Effector memory CD8-positive, alpha-beta T cell (primary cell): ENCODE measurements around the gene PSPC1.
"Not testable (repeated sequence)": the region's sequence is repeated elsewhere in the genome, so short reads cannot be mapped to it uniquely, and the experiment has no call there.

ENCODE experiments used
- ATAC-seq: fragments of 150-1000 bp; cut with Tn5 transposase; replicated peaks from 2 replicates; pipeline ENCODE4 v1.10.0; 2021; ENCODE audit warnings: mild to moderate bottlenecking, moderate library complexity
- DNase-seq, 3 experiments: peaks; one replicate each; pipeline ENCODE4 v3.0.0; 2021
- H3K27ac Mint-ChIP-seq, 2 donors: one replicate each; pipeline ENCODE4 v1.8.0; 2022; ENCODE audit warnings: mild to moderate bottlenecking in 2 of 2, mixed read lengths in 2 of 2, moderate library complexity in 2 of 2
- H3K27me3 Mint-ChIP-seq, 2 donors: one replicate each; pipeline ENCODE4 v1.8.0; 2022; ENCODE audit warnings: mixed read lengths in 2 of 2
- H3K36me3 Mint-ChIP-seq: one replicate; pipeline ENCODE4 v1.8.0; 2022; ENCODE audit warnings: mild to moderate bottlenecking, moderate library complexity, mixed read lengths; ENCODE audit not compliant: insufficient read depth
- H3K4me1 Mint-ChIP-seq, 2 donors: one replicate each; pipeline ENCODE4 v1.8.0; 2022; ENCODE audit warnings: low read depth in 2 of 2, mixed read lengths in 2 of 2
- H3K4me3 Mint-ChIP-seq, 2 donors: one replicate each; pipeline ENCODE4 v1.8.0; 2022; ENCODE audit warnings: mild to moderate bottlenecking in 2 of 2, mixed read lengths in 2 of 2, moderate library complexity in 2 of 2
- H3K9me3 Mint-ChIP-seq, 2 donors: one replicate each; pipeline ENCODE4 v1.8.0; 2022; ENCODE audit warnings: mixed read lengths in 2 of 2

PSPC1 gene

DNA sequence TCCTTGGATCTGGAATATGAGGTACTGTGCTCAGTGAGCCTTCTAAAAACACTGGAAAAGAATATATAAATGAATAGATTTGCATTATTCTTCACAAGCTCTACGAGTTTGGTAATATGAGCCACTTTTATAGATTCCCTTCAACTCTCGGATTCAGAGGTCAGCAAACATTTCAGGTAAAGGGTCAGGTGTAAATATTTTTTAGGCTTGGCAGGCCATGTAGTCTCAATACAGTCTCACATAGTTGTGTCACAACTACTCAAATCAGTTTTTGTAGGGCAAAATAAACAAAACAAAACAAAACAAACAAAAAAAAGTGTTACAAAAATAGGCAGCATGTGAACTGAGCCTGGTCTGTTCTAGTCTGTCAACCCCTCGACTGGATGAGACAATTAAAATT, 57.4 kb downstream of the PSPC1 start:
- ATAC-seq: no peak
- DNase-seq: no peak
- Mint-ChIP-seq H3K9me3 (no peaks in the 10 kb centered on the region), H3K4me3 (no peak overlapping the region), H3K27me3 (no peaks in the 10 kb centered on the region), H3K4me1 (peaks cover 11 to 39% of the 10 kb centered on the region in 2 donors), H3K27ac (peak overlapping the region; percentile 0 to 85), H3K36me3 (peaks cover 56% of the 10 kb centered on the region)

GRCh38 chr13:19720039-19720438, 62.7 kb downstream of the PSPC1 start:
- Mint-ChIP-seq H3K27me3 (no peaks in the 10 kb centered on the region), H3K4me3 (no peak overlapping the region), H3K36me3 (peaks cover 40% of the 10 kb centered on the region), H3K4me1 (peaks cover 10 to 19% of the 10 kb centered on the region in 2 donors), H3K27ac (no peak overlapping the region), H3K9me3 (no peaks in the 10 kb centered on the region)
- ATAC-seq: no peak
- DNase-seq: no peak

GRCh38 chr13:19713186-19713965, 69.4 kb downstream of the PSPC1 start:
- H3K27ac Mint-ChIP-seq: no peak overlapping the region

DNA sequence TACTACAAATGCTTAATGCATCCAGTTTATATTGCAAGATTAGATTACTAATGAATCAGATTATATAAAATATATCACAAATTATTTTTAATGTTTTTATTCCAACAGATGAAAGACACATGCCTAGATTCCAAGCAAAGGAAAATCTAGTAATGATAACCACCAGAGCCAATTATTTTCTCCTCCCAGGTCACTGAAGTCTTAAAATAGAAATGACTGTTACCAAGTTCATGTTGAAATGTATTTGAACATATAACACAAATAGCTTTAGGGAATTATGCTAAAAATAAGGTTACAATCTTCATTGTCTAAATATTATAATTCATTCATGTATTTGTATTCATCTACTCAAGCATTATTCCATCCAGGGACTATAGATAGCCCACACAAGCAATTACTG, 73.0 kb downstream of the PSPC1 start:
- H3K36me3 Mint-ChIP-seq: peaks cover 37% of the 10 kb centered on the region
- not testable (repeated sequence) for H3K9me3 Mint-ChIP-seq, H3K27ac Mint-ChIP-seq, H3K27me3 Mint-ChIP-seq, DNase-seq, ATAC-seq, H3K4me3 Mint-ChIP-seq
- peaks cover 4 to 22% of the 10 kb centered on the region in 2 donors for H3K4me1 Mint-ChIP-seq

More at GRCh38 chr13:19713186-19713965, 69.4 kb downstream of the PSPC1 start:
- Mint-ChIP-seq H3K4me1 (peaks cover 4 to 15% of the 10 kb centered on the region in 2 donors), H3K27me3 (no peaks in the 10 kb centered on the region), H3K4me3 (no peak overlapping the region), H3K36me3 (peaks cover 37% of the 10 kb centered on the region), H3K9me3 (no peaks in the 10 kb centered on the region)
- DNase-seq (no peak), ATAC-seq (no peak)

GRCh38 chr13:19709039-19709438, 73.7 kb downstream of the PSPC1 start:
- H3K4me3 Mint-ChIP-seq, DNase-seq, H3K9me3 Mint-ChIP-seq, ATAC-seq, H3K27ac Mint-ChIP-seq, H3K27me3 Mint-ChIP-seq: not testable (repeated sequence)
- Mint-ChIP-seq H3K36me3 (peaks cover 31% of the 10 kb centered on the region), H3K4me1 (peaks cover 4 to 21% of the 10 kb centered on the region in 2 donors)

- H3K27ac Mint-ChIP-seq: not testable (repeated sequence)
Measured at GRCh38 chr13:19704256-19704655, 78.5 kb downstream of the PSPC1 start.

GRCh38 chr13:19701619-19702018, 81.1 kb downstream of the PSPC1 start:
- Mint-ChIP-seq H3K36me3 (peaks cover 28% of the 10 kb centered on the region), H3K4me1 (peaks cover 6 to 19% of the 10 kb centered on the region in 2 donors)
- not testable (repeated sequence) for H3K27me3 Mint-ChIP-seq, DNase-seq, H3K4me3 Mint-ChIP-seq, H3K9me3 Mint-ChIP-seq, H3K27ac Mint-ChIP-seq, ATAC-seq

More at GRCh38 chr13:19704256-19704655, 78.5 kb downstream of the PSPC1 start:
- Mint-ChIP-seq H3K36me3 (peaks cover 33% of the 10 kb centered on the region), H3K4me1 (peaks cover 8 to 24% of the 10 kb centered on the region in 2 donors)
- DNase-seq, ATAC-seq, H3K9me3 Mint-ChIP-seq, H3K4me3 Mint-ChIP-seq, H3K27me3 Mint-ChIP-seq: not testable (repeated sequence)

GRCh38 chr13:19700963-19701362, 81.8 kb downstream of the PSPC1 start:
- not testable (repeated sequence) for H3K9me3 Mint-ChIP-seq, H3K27ac Mint-ChIP-seq, ATAC-seq, H3K4me3 Mint-ChIP-seq, H3K27me3 Mint-ChIP-seq, DNase-seq
- Mint-ChIP-seq H3K36me3 (peaks cover 21% of the 10 kb centered on the region), H3K4me1 (peaks cover 6 to 17% of the 10 kb centered on the region in 2 donors)

DNA sequence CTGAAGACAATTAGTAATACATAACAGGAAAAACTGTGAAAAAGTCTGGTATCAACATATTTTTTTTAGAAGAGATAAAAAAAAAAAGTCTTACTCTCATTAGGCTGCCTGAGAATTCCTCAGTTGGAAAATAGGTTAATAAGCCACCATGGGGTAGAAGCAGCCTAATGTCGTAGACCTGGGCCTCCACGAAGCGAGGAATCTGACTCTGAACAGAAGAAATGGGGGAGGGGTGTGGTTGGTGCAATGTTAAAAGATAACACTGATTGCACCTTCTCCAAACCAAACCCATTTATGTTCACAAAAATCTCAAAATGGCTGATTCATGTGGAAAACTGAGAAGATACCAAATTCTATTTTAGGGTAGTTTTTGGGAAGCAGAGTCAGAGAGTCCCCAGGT, 86.9 kb downstream of the PSPC1 start:
- Mint-ChIP-seq H3K4me3 (no peak overlapping the region), H3K36me3 (peaks cover 15% of the 10 kb centered on the region), H3K4me1 (peaks cover 5 to 27% of the 10 kb centered on the region in 2 donors), H3K9me3 (no peaks in the 10 kb centered on the region), H3K27ac (peak overlapping the region in 1 of 2 donors; percentile 66), H3K27me3 (no peaks in the 10 kb centered on the region)
- no peak for ATAC-seq
- no peak for DNase-seq

GRCh38 chr13:19695428-19695827, 87.3 kb downstream of the PSPC1 start:
- no peaks in the 10 kb centered on the region for H3K27me3 Mint-ChIP-seq
- no peaks in the 10 kb centered on the region for H3K9me3 Mint-ChIP-seq
- H3K36me3 Mint-ChIP-seq: peaks cover 17% of the 10 kb centered on the region
- H3K4me3 Mint-ChIP-seq: no peak overlapping the region
- no peak for ATAC-seq
- H3K4me1 Mint-ChIP-seq: peaks cover 8 to 24% of the 10 kb centered on the region in 2 donors
- peak overlapping the region in 1 of 2 donors; percentile 66 for H3K27ac Mint-ChIP-seq
- DNase-seq: no peak

GRCh38 chr13:19691447-19691846, 91.3 kb downstream of the PSPC1 start:
- not testable (repeated sequence) for H3K9me3 Mint-ChIP-seq, DNase-seq, ATAC-seq, H3K4me3 Mint-ChIP-seq, H3K27ac Mint-ChIP-seq, H3K27me3 Mint-ChIP-seq, H3K36me3 Mint-ChIP-seq
- H3K4me1 Mint-ChIP-seq: peaks cover 6 to 19% of the 10 kb centered on the region in 2 donors

DNA sequence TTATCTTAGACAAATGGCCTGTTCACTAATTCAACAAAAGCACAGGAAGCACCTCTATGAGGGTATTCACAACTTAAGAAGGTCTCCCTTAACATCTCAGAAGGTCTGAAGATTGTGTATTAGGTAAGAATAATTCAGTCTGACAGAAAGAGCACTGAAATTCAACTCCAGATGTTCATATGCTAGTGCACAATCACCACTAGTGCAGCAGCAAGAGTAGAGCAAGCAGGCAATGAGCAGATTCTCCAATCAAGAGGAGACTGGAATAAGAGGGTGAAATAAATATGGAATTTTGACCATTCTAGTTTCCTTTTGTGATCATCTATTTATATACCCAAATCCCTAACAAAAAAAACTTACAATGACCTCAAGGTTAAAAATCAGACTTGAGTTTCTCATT, 97.3 kb downstream of the PSPC1 start:
- Mint-ChIP-seq H3K36me3 (peaks cover 4% of the 10 kb centered on the region), H3K27ac (peak overlapping the region in 1 of 2 donors; percentile 30)
- ATAC-seq: no peak

DNA sequence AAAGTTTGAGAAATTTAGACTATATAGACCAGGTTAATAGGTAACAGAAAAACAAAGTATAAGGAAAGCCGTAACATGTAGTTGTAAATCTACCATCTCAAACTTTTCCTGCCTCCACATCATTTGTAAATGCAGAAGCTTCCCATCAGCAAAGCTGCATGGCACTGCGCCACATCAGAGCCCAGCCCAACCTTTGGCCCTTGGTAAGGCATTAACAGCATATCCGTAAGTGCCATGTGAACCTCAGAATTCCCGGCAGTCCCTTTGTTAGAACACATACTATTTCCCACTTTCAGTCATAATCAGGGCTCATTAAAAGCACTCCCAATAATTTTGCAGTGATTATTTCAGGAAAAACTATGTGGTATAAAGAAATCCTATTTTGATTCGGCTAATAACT, 97.7 kb downstream of the PSPC1 start:
- Mint-ChIP-seq H3K27ac (peak overlapping the region in 1 of 2 donors; percentile 30), H3K9me3 (no peaks in the 10 kb centered on the region), H3K36me3 (peaks cover 4% of the 10 kb centered on the region), H3K27me3 (no peaks in the 10 kb centered on the region), H3K4me3 (no peak overlapping the region), H3K4me1 (peaks cover 6 to 24% of the 10 kb centered on the region in 2 donors)
- no peak for ATAC-seq
- DNase-seq: no peak

More for the DNA sequence above, 97.3 kb downstream of the PSPC1 start:
- H3K9me3 Mint-ChIP-seq: no peaks in the 10 kb centered on the region
- H3K4me3 Mint-ChIP-seq: no peak overlapping the region
- H3K4me1 Mint-ChIP-seq: peaks cover 6 to 24% of the 10 kb centered on the region in 2 donors
- DNase-seq: no peak
- H3K27me3 Mint-ChIP-seq: no peaks in the 10 kb centered on the region

- Mint-ChIP-seq H3K9me3 (no peaks in the 10 kb centered on the region), H3K27ac (peak overlapping the region in 1 of 2 donors; percentile 7), H3K36me3 (peaks cover 18% of the 10 kb centered on the region), H3K4me1 (peaks cover 6 to 24% of the 10 kb centered on the region in 2 donors), H3K27me3 (no peaks in the 10 kb centered on the region), H3K4me3 (no peak overlapping the region)
- DNase-seq: no peak
- no peak for ATAC-seq
Measured at GRCh38 chr13:19681517-19681916, 101.2 kb downstream of the PSPC1 start.
